GM18499 (cell line): Measurements from ENCODE around the gene DACT3.

ENCODE experiments used
- ATAC-seq: cut with Tn5 transposase; IDR thresholded peaks from one replicate; pipeline ENCODE4 v1.9.1; 2021; ENCODE audit warnings: moderate number of reproducible peaks; ENCODE audit not compliant: insufficient read depth, unreplicated experiment

The DACT3 gene

DNA sequence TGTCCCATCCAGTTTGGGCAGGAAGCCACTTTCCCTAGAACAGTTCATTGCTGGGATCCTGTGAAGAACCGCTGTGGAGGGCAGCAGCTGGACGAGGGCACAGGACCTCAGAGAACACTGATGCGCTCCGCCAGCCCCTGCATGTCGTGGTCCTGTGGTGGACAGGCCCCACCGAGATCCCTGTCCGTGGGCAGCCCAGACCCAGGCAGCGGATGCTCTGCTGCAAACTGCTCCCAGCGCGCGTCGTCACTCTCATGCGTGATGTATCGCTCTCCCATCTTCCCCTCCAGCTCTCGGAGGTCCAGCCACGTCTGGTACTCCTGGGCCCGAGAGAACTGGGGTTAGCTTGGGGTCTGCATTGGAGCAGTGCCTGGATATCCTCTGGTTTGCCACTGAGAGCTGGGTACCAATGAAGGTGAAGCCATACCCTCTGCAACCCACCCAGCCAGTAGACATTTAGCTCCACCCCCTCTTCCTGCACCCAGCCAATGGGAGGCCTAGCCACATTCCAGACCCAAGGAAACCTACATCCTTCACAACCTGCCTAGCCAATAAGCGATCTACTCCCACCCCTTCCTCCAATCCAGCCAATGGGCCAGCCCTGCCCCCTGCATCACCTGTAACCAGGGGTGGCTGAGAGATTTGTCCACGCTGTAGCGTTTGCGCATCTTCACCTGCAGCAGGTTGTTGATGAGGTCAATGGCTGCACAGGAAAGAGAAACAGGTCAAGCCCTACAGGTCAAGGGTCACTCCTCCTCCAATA is 13.6 kb upstream of the DACT3 start:
- no peak for ATAC-seq

DNA sequence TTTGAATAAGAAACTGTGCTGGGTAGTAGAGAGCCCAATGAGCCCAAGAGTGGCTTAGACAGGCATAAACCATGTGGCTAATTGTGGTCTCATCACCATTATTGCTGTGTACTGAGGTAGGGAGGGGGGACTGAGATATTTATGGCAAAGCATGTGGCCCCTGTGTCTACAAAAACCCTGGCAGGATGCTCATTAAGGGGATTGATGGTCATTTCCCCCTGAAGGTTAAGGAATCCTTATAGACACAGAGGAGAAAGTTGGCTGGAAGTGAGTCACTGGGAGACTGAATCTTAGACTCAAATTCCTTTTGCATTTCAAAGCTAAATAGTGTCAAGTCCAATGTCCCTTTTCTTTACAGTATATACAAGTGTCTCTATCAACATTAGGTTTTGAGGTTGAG is 9.8 kb upstream of the DACT3 start:
- no peak for ATAC-seq

DNA sequence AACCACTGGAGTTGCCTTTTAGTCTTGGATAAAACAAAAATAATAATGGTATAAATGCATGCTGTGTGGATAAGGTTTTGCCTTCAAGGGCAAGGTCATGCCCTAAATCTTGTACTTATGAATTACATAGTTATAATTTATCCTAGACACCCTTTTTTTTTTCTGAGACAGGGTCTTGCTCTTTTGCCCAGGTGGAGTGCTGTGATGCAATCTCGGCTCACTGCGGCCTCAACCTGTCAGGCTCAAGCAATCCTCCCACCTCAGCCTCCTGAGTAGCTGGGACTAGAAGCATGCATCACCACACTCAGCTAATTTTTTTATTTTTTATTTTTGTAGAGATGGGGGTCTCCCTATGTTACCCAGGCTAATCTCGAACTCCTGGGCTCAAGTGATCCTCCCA is 7.7 kb upstream of the DACT3 start:
- ATAC-seq: no peak

DNA sequence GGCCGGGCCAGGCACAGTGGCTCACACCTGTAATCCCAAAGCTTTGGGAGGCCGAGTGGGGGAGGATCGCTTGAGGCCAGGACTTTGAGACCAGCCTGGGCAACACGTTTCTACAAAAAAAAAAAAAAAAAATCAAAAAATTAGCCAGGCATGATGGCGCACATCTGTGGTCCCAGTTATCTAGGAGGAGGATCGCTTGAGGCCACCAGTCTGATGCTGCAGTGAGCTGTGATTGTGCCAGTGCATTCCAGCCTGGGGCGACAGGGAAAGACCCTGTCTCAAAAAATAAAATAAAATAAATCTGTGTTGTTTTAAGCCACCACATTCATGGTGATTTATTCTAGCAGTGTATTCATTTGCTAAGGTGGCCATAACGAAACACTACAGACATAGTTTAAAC is 4.1 kb upstream of the DACT3 start:
- no peak for ATAC-seq

DNA sequence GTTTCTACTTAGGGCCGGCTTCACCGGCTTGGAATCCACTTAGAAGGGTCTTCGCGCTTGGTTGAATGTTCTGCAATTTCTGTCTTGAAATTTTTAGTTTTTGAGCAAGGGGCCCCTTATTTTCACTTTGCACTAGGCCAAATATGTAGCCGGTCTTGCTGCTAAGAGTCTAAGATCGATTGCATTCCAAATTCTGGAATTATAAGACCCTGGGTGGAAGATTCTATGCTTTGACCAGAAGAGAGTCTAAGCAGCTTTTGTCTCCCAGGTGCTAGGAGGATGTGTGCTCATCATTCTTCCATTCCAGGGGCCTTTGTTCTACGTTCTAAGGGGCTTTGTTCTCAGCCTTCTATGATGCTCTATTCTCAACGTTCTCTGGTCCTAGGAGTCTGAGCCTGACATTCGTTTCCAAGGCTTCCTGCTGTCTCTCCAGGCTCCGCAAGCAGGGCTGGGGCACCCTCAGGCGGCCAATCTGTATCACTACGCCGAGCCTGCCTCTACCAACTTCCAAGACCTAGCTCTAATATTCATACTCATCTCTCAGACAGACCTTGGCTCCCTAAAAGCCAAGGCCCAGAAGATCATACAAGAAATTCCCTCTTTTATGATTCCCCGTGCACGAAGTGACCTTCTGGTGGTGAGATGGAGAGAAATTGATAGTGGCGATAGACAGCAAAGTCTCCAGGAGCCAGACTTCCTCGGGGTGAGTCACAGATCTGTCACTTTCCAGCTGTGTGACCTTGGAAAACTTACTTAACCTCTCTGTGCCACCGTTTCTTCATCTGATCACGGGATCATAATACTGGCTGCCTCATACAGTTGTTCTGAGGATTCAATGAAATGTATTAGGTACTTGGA is 982 bp upstream of the DACT3 start:
- no peak for ATAC-seq

DNA sequence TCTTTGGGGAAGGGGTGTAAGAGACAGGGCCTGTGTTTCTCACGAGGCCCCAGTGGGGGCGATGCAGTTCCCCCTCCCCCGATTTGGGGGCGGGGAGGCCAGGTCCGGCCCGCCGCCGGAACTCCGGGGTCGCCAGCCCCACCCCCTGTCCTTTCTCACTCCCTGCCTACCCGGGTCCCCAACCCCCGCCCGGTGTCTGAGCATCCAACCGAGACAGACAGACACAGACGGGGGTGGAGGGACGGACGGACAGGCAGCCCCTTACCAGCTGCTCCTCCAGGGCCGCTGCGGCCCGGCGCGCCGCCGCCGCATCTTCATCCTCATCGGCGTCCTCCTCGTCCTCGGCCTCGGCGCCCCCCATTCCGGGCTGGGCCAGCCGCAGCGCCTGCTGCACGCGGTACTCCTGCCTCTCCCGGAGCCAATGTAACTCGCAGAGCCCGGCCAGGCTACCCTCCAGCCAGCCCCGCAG is 397 bp downstream of the DACT3 start:
- ATAC-seq: no peak

DNA sequence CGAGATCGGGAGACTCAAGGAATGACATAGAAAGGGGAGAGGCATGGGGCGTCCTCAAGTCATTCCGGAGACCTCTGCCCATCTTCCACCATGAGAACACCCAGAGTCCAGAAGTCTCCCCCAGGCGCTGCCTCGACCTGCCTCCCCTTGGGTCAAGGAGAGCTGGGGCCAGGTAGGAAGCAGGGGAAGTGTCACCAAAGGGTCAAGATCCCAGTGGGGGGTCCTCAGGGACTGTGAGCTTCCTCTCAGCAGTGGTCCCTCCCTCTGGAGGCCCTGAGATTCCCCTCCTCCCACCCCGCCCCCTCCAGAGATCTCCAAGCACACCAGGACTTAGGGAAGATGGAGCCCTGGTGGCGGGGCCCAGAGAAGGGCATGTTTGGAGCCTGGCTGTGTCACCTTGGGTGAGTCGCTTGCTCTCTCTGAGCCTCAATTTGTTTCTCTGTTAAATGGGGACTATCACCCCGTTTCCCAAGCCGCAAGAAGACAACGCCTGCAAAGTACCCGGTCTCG is 919 bp downstream of the DACT3 start:
- ATAC-seq: no peak

DNA sequence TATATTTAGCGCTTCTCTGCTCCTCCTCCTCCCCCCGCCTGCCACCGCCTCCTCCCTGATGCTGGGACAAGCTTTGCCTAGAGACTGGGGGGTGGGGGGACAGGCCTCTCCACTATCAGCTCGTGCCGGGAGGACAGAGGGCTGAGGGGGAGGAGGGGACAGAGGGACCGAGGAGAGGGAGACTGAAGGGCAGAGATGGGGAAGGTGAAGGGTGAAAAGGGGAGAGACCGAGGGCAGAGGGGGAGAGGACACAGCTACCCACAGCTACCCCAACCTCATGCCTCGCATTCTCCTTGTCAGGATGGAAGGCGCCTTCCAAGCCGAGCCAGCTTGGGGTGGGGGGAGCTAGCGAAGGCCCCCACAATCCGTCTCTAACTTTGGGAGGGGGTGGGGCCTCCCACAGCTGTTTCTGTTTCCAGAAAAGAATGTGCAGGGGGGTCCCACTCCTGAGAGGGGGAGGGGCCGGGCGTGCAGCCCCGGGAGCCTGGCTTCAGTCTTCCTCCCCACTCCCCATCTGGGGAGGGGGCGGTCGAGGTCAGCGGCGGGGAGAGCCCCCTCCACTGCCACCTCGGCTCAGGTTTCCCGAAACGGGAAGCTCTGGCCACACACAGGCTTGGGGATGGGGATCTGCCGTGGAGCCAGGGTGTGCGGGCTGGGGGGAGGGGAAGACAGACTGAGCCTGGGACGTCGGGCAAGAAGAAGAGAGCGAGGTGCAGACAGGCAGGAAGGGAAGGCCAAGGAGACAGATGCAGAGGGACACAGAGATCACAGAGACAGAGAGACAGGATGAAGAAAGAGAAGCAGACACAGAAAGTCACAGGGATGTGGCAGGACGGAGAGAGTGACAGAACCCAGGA is 1.6 kb downstream of the DACT3 start:
- no peak for ATAC-seq

DNA sequence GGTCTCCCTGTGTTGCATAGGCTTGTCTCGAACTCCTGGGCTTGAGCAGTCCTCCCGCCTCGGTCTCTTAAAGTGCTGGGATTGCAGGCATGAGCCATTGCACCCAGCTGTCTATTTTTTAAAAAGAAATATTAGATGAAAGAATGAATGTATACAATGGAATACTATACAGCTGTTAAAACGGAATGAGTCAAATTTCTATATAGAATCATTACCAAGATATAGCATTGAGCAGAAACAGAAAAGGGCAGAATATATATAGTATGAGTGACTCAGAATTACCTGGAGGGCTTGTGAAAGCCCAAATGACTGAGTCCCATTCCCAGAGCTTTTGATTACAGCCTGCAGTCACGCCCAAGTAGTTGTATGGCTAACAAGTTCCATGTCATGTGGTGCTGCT is 4.4 kb downstream of the DACT3 start:
- ATAC-seq: no peak

DNA sequence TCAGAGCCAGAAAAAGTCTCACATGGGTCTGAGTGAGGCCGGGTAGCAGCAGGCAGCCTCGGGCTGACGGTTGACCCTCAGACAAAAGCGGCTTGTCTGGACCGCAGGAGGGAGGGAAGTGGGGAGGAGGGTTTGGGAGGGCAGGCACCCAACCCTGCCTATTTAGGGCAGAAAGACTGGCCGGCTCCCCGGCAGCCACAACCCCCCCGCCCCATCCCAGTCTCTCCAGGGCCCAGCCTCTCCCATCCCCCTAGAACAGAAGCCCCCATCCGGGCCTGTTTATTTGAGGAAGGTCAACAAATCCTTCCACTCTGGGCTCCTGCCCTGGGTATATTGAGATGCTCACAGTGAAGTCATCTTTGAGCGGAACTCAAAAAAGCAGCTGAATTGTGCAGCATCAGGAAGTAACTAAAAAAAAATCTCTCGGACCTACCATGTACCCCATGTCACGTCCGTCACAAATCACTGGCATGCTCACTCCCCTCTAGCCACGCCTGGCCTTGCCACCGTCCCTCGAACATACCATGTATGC is 6.3 kb downstream of the DACT3 start:
- ATAC-seq: no peak

DNA sequence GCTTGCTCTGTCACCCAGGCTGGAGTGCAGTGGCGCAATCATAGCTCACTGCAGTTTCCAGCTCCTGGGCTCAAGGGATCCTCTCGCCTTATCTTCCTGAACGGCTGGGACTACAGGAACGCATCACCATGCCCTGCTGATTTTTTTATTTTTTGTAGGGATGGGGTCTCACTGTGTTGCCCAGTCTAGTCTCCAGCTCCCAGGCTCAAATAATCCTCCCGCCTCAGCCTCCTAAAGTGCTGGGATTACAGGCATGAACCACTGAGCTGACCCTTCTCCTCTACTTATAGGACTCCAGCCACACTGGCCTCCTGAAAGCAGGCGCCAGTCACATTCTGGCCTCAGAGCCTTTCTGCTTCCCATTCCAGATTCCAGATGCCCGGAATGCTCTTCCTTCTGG is 10.5 kb downstream of the DACT3 start:
- no peak for ATAC-seq

DNA sequence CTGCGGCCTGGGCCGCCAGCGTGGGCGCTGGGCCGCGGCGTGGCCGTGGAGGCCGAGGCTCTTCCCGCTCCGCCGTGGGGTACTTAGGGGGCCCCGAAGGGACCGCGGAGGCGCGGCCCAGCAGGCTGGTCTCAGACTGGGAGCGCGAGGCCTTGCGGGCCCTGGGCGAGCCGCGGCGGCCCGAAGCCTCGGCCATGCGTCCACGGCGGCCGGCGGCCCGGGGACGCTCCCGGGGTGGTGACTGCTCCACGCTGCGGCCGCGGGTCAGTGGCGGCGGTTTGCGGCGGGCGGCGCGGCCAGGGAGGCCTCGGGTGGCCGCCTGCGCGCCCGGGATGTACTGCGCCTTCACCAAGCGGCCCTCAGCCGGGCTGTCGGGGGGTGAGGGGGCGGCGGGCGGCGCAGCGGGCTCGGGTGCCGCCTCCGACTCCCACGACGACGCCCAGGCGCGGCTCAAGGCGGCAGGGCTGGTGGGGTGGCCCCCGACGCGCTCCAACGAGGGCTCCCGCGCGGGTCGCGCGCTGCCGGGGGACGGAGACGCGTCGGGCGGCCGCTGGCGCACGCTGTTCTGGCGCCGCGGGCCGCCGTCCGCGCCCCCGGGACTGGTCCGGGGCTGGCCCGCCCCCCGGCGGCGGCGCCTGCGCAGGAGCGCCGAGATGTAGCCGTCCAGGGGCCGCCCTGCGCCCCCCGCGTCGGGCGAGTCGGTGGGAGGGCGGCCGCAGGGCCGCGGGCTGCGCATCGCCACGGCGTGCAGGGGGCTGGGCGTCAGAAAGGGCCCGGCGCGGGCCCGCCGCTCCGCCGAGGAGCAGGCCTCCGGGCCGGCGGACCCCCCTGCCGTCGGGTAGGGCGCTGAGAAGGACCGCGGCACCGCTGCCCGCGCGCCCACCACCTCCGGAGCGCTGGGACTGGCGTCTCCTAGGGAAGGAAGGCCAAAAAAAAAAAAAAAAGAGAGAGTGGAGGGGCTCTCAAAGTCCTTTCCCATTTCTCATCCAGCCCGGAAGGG is 11.7 kb downstream of the DACT3 start:
- no peak for ATAC-seq

DNA sequence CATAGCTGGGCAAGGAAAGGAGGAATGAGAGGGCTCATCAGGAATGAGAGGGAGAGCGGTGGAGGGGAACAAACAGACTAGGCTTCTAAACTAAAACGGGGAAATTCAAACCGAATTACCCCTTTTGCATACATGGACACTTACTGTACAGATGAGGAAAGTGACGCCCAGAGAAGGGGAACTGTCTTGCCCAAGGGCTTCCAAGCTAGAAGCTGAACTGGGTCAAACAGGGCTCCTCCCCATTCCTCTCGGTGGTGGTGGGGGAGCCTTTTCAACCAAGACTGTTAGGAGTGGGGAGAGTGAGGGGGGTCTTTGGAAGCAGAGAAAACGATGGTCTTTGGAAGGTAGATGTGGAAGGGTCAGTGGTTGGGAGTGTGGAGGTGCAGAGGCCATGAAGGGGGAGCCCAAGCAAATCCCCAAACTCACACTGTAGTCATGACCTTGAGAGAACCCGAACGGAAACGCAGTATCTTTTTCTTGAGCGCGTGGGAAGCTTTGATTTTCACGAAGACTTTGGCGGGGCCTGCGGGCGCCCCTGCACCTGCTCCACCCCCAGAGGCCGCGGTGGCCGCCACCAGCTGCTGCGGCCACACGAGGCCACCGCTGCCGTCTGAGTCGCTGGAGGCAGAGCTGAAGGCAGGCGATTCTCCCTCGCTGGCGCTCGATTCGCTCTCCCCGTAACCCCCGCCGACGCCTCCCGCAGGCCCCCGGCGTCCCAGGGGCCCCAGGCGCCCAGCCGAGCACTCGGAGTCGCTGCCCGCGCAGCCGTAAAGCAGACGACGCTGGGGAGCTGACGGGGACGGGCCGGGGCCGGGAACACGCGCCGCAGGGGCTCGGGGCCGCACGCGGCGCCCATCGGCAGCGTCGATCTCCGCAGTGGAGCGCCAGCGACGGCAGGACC is 12.7 kb downstream of the DACT3 start:
- no peak for ATAC-seq

DNA sequence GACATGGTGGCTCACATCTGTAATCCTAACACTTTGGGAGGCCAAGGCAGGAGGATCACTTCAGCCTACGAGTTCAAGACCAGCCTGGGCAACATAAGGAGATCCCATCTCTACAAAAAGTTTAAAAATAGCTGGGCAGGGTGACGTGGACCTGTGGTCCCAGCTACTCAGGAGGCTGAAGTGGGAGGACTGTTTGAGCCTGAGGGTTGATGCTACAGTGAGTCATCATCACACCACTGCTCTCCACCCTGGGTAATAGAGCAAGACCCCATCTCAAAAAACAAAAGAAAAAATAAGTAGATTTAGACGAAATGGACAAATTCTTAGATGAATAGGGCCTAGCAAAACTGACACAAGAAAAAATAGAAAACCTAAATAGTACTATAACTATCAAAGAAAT is 14.6 kb downstream of the DACT3 start:
- no peak for ATAC-seq

DNA sequence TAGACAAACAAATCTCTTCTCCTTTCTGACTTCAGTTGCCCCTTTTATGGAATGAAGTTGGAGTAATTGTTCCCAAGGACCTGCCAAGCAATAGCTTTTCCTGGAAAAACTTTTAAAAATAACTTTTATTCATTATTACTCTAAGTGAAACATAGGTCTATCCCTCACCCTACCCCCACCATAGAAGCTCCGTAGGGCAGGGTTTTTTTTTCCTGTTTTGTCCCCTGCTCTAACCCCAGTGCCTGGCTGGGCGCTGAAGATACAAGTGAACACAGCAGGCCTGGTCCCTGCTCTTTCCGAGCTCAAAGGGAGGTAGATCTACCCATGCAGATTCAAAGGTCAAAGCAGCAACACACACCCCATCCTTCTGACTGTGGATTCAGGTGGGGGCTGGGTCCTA is 16.3 kb downstream of the DACT3 start:
- ATAC-seq: no peak

DNA sequence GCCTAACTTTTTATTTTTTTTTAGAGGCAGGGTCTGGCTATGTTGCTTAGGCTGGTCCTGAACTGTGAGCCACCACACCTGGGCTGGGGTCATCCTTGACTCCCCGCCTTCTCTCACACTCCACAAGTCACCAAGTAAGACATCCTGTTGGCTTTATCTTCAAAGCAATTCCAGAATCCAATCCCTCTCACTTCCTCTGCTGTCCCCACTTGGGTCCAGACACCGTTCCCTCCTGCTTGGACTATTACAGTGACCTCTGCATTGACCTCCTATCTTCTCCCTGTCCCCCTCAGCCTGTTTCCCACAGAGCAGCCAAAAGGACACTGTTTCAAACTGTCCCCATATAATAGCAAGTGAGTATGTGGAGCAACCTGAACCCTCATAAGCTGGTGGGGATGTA is 20.3 kb downstream of the DACT3 start:
- ATAC-seq: no peak

DNA sequence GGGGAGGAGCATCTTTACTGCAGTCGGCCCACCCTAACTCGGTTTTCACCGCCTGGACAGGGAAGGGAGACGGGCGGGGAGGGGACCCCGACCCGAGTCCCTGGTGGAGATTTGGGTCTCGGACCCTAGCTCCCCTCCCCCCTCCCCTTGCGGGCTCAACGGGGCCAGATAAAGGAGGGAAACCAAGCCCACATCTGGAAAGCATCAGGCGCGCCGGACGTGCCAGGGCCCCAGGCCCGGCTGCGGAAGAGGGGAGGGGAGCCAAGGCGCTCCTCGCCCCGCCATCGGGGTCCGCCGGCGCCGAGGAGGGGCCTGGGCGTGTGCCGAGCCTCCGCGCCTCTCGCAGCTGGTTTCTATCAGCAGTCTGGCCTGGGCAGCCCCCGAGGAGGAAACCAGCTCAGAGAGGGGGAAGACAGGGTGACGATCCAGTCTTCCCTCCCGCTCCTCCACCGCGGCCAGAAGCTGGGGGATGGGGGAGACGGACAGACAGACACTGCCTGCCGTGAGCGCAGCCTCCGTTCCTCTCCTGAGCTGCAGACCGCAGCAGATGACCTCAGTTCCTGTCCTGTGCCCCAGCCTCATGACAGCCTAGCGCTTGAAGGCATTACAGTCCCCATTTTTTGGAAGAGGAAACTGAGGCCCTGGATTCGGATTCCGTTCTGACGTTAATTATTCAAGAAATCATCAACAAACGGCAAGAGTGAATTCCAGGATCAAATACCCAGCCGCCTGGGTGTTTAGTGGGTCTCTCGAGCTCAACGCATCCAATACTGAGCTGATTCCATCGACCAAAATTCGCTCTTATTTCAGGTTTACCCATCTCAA is 21.4 kb downstream of the DACT3 start:
- ATAC-seq: no peak
